Fibroblast of skin of left biceps (primary cell): Measurements from ENCODE around the gene ACOXL.

Experiments used
- DNase-seq, 2 experiments: peaks; one replicate each; pipeline ENCODE4 v3.0.0-alpha.2; 2013; ENCODE audit warnings: low read depth in 2 of 2

Gene ACOXL

GRCh38 chr2:110828330-110828729 lies 96.0 kb downstream of the ACOXL start:
- no peak for DNase-seq

- no peak for DNase-seq
Measured at GRCh38 chr2:110829413-110830146, 97.2 kb downstream of the ACOXL start.

GRCh38 chr2:110832740-110833139 lies 100.4 kb downstream of the ACOXL start:
- DNase-seq = no peak

- DNase-seq = no peak
Measured at GRCh38 chr2:110834134-110834827, 101.9 kb downstream of the ACOXL start.

- DNase-seq = no peak
Measured at GRCh38 chr2:110836671-110837070, 104.3 kb downstream of the ACOXL start.

- no peak for DNase-seq
Measured at GRCh38 chr2:110837446-110838409, 105.4 kb downstream of the ACOXL start.

GRCh38 chr2:110838657-110839384 lies 106.4 kb downstream of the ACOXL start:
- DNase-seq = no peak

- DNase-seq = no peak
Measured at GRCh38 chr2:110840508-110840907, 108.1 kb downstream of the ACOXL start.

- DNase-seq = no peak
Measured at GRCh38 chr2:110842048-110842447, 109.7 kb downstream of the ACOXL start.

GRCh38 chr2:110843496-110843895 lies 111.1 kb downstream of the ACOXL start:
- DNase-seq = no peak

- DNase-seq = no peak
Measured at GRCh38 chr2:110843959-110844510, 111.7 kb downstream of the ACOXL start.

- DNase-seq = no peak
Measured at GRCh38 chr2:110847651-110848050, 115.3 kb downstream of the ACOXL start.

GRCh38 chr2:110848071-110848470 lies 115.7 kb downstream of the ACOXL start:
- no peak for DNase-seq

- no peak for DNase-seq
Measured at GRCh38 chr2:110848519-110849030, 116.2 kb downstream of the ACOXL start.

- no peak for DNase-seq
Measured at GRCh38 chr2:110851531-110851930, 119.2 kb downstream of the ACOXL start.

- DNase-seq = no peak
Measured at GRCh38 chr2:110852051-110852450, 119.7 kb downstream of the ACOXL start.

GRCh38 chr2:110852541-110853263 lies 120.3 kb downstream of the ACOXL start:
- DNase-seq = no peak

- DNase-seq = no peak
Measured at GRCh38 chr2:110853516-110853915, 121.1 kb downstream of the ACOXL start.

- DNase-seq = no peak
Measured at GRCh38 chr2:110853948-110854347, 121.6 kb downstream of the ACOXL start.

- DNase-seq = no peak
Measured at GRCh38 chr2:110854355-110855081, 122.1 kb downstream of the ACOXL start.
